OCI-LY1 (cell line): ENCODE results near the gene PSMB5.
A peak's percentile ranks its signal among the peaks of the same experiment; 100 is the strongest.

Experiments
- H2AFZ ChIP-seq: fragments of 200-600 bp; sonication (generic), shearing (Covaris generic); 2 replicates; pipeline ENCODE4 v1.6.0; 2014; ENCODE audit warnings: antibody characterized with exemption, mild to moderate bottlenecking, low read length
- H3F3A ChIP-seq: fragments of 200-600 bp; sonication (generic), shearing (Covaris generic); 2 replicates; pipeline ENCODE4 v1.6.0; 2014; ENCODE audit warnings: mild to moderate bottlenecking, antibody characterized with exemption, low read length, moderate library complexity; ENCODE audit not compliant: insufficient read depth
- H3K27ac ChIP-seq: fragments of 200-600 bp; sonication (generic); 2 replicates; pipeline ENCODE4 v1.5.1; 2014; ENCODE audit warnings: low read length, mixed run types, mild to moderate bottlenecking, low read depth; ENCODE audit not compliant: poor library complexity, severe bottlenecking
- H3K27me3 ChIP-seq: fragments of 200-600 bp; sonication (generic); 2 replicates; pipeline ENCODE4 v1.6.0; 2014; ENCODE audit warnings: antibody characterized with exemption, mild to moderate bottlenecking, low read length, moderate library complexity; ENCODE audit not compliant: insufficient read depth
- H3K36me3 ChIP-seq: fragments of 200-600 bp; sonication (generic); 2 replicates; pipeline ENCODE4 v1.6.1; 2014; ENCODE audit warnings: mild to moderate bottlenecking, antibody characterized with exemption, low read length, moderate library complexity, mixed read lengths; ENCODE audit not compliant: insufficient read depth
- H3K4me1 ChIP-seq: fragments of 200-600 bp; sonication (generic); 2 replicates; pipeline ENCODE4 v1.5.1; 2014; ENCODE audit warnings: mild to moderate bottlenecking, low read length, moderate library complexity; ENCODE audit not compliant: insufficient read depth, severe bottlenecking
- H3K4me2 ChIP-seq: fragments of 200-600 bp; sonication (generic), shearing (Covaris generic); 2 replicates; pipeline ENCODE4 v1.6.1; 2014; ENCODE audit warnings: low read length
- H3K4me3 ChIP-seq: fragments of 200-600 bp; sonication (generic); 2 replicates; pipeline ENCODE4 v1.5.1; 2014; ENCODE audit warnings: low read length, low read depth, mild to moderate bottlenecking, mixed read lengths; ENCODE audit not compliant: poor library complexity, severe bottlenecking
- H3K79me2 ChIP-seq: fragments of 200-600 bp; shearing (Covaris generic); 2 replicates; pipeline ENCODE4 v1.6.1; 2016; ENCODE audit warnings: mixed run types, low read length, mixed read lengths; ENCODE audit not compliant: insufficient read depth
- H3K9ac ChIP-seq: fragments of 200-600 bp; sonication (generic), shearing (Covaris generic); 2 replicates; pipeline ENCODE4 v1.6.1; 2014; ENCODE audit warnings: mild to moderate bottlenecking, low read length, mixed read lengths
- H3K9me2 ChIP-seq: fragments of 200-600 bp; sonication (generic), shearing (Covaris generic); 2 replicates; pipeline ENCODE4 v1.6.1; 2014; ENCODE audit warnings: low read depth, mild to moderate bottlenecking, low read length, mixed read lengths
- H3K9me3 ChIP-seq: fragments of 200-600 bp; shearing (Covaris generic); 2 replicates; pipeline ENCODE4 v1.6.1; 2014; ENCODE audit warnings: low read length, mixed read lengths
- H4K20me1 ChIP-seq: fragments of 200-600 bp; sonication (generic), shearing (Covaris generic); 2 replicates; pipeline ENCODE4 v1.6.0; 2016; ENCODE audit warnings: mild to moderate bottlenecking, low read length; ENCODE audit not compliant: insufficient read depth
- CTCF ChIP-seq: fragments of 200-600 bp; sonication (generic), shearing (Covaris generic); IDR thresholded peaks from 2 replicates; pipeline ENCODE4 v1.5.1; 2017; ENCODE audit warnings: mild to moderate bottlenecking, antibody characterized with exemption, low read length, moderate library complexity, mixed read lengths
- EZH2 ChIP-seq: fragments of 200-600 bp; sonication (generic), shearing (Covaris generic); IDR thresholded peaks from 2 replicates; pipeline ENCODE4 v1.8.0; 2017; ENCODE audit warnings: borderline replicate concordance, mixed run types, mild to moderate bottlenecking, antibody characterized with exemption, low read length, moderate library complexity, mixed read lengths

Gene PSMB5

DNA sequence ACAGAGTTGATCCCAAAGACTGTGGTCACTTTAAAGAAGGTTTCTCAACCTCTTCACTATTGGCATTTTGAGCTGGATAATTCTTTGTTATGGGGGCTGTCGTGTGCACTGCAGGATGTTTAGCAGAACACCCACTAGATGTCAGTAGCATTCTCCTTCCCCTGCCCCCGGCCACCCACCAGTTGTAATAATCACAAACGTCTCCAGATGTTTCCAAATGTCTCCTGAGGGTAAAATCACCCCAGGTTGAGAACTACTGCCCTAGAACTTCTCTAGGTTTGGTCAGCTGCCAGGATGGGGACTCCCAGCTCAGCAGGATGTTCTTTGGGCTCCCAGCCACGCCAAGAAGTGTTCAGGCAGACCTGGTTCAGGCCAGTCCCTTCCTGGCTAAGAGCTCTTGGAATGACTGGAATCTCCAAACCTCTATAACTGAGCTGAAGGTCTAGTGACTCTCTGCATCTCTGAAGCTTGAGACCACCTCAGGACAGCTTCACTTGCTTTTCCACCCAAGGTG lies 39.9 kb downstream of the PSMB5 start:
- H3K27ac ChIP-seq, result no peak overlapping the region
- peak; percentile 79 for TF ChIP-seq CTCF
- no peak for TF ChIP-seq EZH2
- no peaks in the 10 kb centered on the region for H3F3A ChIP-seq
- H3K27me3 ChIP-seq, result no peaks in the 10 kb centered on the region
- H3K4me3 ChIP-seq, result no peak overlapping the region
- no peaks in the 10 kb centered on the region for H3K9me2 ChIP-seq
- no peaks in the 10 kb centered on the region for H4K20me1 ChIP-seq
- no peak overlapping the region for H2AFZ ChIP-seq
- H3K79me2 ChIP-seq, result no peaks in the 10 kb centered on the region
- peaks cover 9% of the 10 kb centered on the region for H3K36me3 ChIP-seq
- no peak overlapping the region for H3K4me2 ChIP-seq
- no peaks in the 10 kb centered on the region for H3K4me1 ChIP-seq
- H3K9ac ChIP-seq, result no peak overlapping the region
- H3K9me3 ChIP-seq, result no peaks in the 10 kb centered on the region

GRCh38 chr14:22993517-22993916 lies 41.2 kb downstream of the PSMB5 start:
- H4K20me1 ChIP-seq, result no peaks in the 10 kb centered on the region
- H3K36me3 ChIP-seq, result peaks cover 4% of the 10 kb centered on the region; the same call in 1 of the 2 replicates
- TF ChIP-seq EZH2, result no peak
- TF ChIP-seq CTCF, result no peak
- no peak overlapping the region for H2AFZ ChIP-seq
- H3K27ac ChIP-seq, result no peak overlapping the region
- no peaks in the 10 kb centered on the region for H3K79me2 ChIP-seq
- H3K9me2 ChIP-seq, result no peaks in the 10 kb centered on the region
- H3K27me3 ChIP-seq, result no peaks in the 10 kb centered on the region
- H3K4me3 ChIP-seq, result no peak overlapping the region
- no peak overlapping the region for H3K4me2 ChIP-seq
- H3F3A ChIP-seq, result no peaks in the 10 kb centered on the region
- no peak overlapping the region for H3K9ac ChIP-seq
- H3K4me1 ChIP-seq, result no peaks in the 10 kb centered on the region
- H3K9me3 ChIP-seq, result no peaks in the 10 kb centered on the region

- 0 out of 2 replicates have a peak, but pooled peaks cover 4% of the 10 kb centered on the region for H3K36me3 ChIP-seq
- H4K20me1 ChIP-seq, result no peaks in the 10 kb centered on the region
- H3K9me3 ChIP-seq, result no peaks in the 10 kb centered on the region
- no peaks in the 10 kb centered on the region for H3K27me3 ChIP-seq
- no peaks in the 10 kb centered on the region for H3K79me2 ChIP-seq
- no peak overlapping the region for H3K4me2 ChIP-seq
- no peak overlapping the region for H3K27ac ChIP-seq
- H3K9ac ChIP-seq, result no peak overlapping the region
- no peaks in the 10 kb centered on the region for H3K9me2 ChIP-seq
- TF ChIP-seq CTCF, result no peak
- no peak for TF ChIP-seq EZH2
- peaks cover 7% of the 10 kb centered on the region for H3K4me1 ChIP-seq
- no peak overlapping the region for H3K4me3 ChIP-seq
- no peak overlapping the region for H2AFZ ChIP-seq
- no peaks in the 10 kb centered on the region for H3F3A ChIP-seq
These were observed 42.8 kb downstream of the PSMB5 start for GRCh38 chr14:22991852-22992251.
